Stomach (tissue), 4 donors: ENCODE measurements around the gene TMEM141.

Experiments
- EP300 ChIP-seq: sonication (generic); formaldehyde crosslinking; IDR thresholded peaks from one replicate; pipeline ENCODE4 v1.6.1; 2017; ENCODE audit warnings: antibody characterized with exemption
- POLR2A ChIP-seq, 4 donors: fragments of 450-650 bp; IDR thresholded peaks; one replicate each; pipeline ENCODE4 v1.6.1; 2016; ENCODE audit warnings: antibody characterized with exemption in 4 of 4, control low read depth in 2 of 4, mild to moderate bottlenecking in 1 of 4, moderate library complexity in 1 of 4

DNA sequence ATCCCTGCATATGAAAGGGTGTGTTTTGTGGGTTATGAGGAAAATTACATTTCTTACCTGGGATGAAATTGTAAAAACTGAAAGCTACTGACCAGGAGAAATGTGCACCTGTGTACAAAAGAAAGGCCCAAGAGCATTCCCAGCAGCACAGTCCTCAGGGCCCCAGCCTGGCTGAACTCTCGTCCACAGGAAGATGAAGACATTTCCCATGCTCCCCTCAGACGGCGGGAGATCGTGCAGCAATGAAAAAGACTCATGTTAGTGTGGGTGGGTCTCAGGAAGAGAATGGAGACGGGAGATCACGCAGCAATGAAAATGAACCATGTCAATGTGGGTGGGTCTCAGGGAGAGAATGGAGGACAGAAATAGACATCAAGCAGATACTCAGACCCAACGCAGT, 14.2 kb upstream of the TMEM141 start:
- TF ChIP-seq POLR2A (IDR thresholded peaks at IDR 0.05): no peak
- no peak for TF ChIP-seq EP300
